ENCODE measurements around the gene SLC25A29.

The SLC25A29 gene

GRCh38 chr14:100278702-100279101 is 27.5 kb downstream of the SLC25A29 start:
- no peak for DNase-seq

DNA sequence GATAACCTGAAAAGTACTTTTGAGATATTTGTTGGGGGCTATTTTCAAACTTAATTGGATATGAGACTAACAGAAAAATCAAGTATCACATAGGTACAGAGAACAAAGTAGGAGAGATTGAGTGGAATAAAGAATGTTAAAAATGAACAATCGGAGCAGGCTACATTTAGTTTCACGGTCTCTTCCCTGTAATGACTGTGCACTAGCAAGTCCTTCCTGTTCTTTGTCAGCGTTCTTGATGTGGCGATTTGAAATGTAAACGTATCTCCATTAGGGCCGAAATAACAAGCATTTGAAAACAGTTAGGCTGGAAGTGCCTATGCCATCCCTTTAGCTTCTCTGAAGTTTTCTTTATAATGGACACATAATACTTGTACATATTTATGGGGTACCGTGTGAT is 31.0 kb downstream of the SLC25A29 start:
- DNase-seq = no peak

DNA sequence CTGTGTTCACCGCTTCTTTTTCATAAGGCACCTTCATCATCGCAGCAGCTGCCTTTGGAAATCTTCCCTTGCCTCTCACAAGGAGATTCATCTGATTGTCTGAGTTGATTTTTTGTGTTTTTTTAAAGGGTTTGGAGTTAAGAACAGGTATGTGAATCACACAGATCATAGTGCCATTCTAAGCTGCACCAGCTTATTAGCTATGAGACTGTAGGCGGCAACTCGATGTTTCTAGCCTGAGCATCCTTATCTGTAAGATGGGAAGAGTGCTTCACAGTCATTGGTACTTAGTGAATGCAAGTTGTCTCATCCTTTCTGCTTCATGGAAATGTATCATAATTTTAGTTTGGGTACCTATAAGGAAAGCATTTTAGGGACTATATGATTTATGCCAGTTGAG is 32.0 kb downstream of the SLC25A29 start:
- DNase-seq = no peak

- DNase-seq = no peak
Observed at GRCh38 chr14:100271247-100271939, 34.9 kb downstream of the SLC25A29 start.

DNA sequence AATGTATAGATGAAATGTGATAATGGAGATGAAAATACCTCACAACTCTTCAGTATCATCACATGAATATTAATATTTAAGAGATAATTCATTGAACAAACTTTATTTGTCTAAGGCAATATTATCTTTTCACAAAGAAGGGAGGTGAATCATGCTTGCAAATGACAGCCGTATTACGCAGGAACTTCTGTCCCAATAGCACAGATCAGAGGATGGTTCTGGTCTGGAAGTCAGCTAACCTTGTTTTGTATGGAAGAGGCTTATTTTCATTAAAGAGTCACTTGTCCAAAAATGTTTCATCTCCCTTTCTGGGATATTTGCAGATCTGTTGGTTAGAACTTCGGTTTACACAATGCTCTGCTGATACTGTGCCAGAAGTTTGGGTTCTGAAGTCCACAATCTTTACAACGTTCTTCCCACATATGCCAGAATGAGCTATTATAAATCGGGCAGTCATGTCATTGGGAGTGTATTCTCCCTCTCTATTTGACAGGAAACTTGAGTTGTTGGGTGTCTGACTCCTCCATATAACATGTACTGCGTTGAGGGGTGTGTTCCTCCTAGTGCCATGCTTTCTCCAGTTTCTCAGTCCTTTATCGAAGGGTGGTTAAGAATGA is 37.5 kb downstream of the SLC25A29 start:
- no peak for DNase-seq

DNA sequence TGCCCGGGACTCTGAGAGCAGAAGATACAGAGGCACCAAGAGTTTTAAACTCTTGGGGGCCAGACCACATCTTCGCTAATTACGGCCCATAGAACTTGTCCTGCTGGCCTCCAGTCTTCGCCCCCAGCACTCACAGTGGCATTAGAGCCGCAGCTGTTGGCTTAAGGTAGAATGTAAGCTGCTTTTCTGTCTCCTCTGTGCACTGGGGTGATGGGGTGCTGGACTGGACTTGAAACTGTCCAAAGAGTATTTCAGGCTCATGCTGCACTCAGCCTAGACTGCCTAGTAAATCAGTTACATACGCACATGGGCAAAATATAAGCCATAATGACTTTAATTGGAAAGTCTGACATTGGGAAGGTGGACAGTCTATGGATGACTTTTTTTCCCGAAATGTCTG is 38.3 kb downstream of the SLC25A29 start:
- DNase-seq = no peak

- DNase-seq = no peak
Observed at GRCh38 chr14:100263141-100263540, 43.1 kb downstream of the SLC25A29 start.

GRCh38 chr14:100262545-100262944 is 43.7 kb downstream of the SLC25A29 start:
- no peak for DNase-seq

GRCh38 chr14:100261621-100262020 is 44.6 kb downstream of the SLC25A29 start:
- DNase-seq = no peak

- DNase-seq = no peak
Observed at GRCh38 chr14:100256339-100256895, 49.8 kb downstream of the SLC25A29 start.

GRCh38 chr14:100252684-100253083 is 53.6 kb downstream of the SLC25A29 start:
- no peak for DNase-seq

DNA sequence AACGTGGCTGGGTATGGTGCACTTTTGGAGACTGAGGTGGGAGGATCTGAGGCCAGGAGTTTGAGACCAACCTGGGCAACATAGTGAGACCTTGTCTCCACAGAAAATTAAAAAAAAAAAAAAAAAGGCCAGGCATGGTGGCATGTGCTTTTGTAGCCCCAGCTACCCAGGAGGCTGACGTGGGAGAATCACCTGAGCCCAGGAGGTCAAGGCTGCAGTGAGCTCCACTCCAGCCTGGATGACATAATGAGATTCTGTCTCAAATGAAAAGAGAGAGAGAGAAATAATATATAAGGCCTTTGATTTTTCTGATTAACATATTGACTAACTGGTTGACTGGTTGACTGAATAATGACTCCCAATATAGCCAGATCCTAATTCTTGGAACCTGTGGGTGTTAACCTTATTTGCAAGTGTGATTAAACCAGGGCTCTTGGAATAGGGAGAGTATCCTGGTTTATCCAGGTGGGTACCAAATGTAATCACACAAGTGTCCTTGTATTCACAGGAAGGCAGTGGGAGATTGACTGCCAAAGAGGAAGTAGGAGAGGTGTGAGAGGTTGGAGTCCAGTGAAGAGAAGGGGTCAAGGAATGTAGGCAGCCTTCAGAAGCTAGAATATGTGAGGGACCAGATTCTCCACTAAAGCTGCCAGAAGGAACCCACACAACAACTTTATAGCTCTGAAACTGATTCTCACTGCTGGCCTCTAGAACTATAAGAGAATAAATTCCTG is 55.3 kb downstream of the SLC25A29 start:
- no peak for DNase-seq

DNA sequence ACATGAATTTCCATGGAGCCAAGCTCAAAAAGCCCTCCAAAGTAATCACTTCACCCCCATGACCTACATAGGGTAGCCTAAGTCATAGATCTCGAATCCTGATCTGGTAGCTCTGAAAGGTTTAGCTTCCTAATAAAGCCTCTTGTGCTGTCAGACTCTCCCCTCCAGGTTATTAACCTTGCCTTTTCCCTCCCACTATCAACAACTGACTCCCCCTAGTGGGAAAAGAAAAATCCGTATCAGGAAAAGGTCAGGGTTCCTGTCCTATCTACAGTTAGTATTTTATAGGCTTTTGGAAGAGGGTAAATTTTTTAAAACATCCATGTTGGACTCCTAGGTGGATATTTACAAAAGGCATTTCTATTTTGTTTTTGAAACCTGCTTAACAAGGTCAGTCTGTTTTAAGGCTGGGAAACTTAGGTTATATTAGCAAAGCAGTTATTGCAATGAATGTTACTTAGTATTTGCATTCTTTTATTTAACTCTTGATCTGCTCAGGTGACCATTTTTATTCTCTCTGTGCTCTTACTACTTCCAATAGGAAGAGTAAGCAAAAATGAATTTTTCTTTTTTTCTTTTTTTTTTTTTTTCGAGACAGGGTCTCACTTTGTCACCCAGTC is 59.3 kb downstream of the SLC25A29 start:
- peak; percentile 17 for DNase-seq

GRCh38 chr14:100243020-100243419 is 63.2 kb downstream of the SLC25A29 start:
- DNase-seq = no peak

- no peak for DNase-seq
Observed at GRCh38 chr14:100241279-100241678, 65.0 kb downstream of the SLC25A29 start.
